ENCODE measurements around the gene DSCAML1.

Gene DSCAML1

DNA sequence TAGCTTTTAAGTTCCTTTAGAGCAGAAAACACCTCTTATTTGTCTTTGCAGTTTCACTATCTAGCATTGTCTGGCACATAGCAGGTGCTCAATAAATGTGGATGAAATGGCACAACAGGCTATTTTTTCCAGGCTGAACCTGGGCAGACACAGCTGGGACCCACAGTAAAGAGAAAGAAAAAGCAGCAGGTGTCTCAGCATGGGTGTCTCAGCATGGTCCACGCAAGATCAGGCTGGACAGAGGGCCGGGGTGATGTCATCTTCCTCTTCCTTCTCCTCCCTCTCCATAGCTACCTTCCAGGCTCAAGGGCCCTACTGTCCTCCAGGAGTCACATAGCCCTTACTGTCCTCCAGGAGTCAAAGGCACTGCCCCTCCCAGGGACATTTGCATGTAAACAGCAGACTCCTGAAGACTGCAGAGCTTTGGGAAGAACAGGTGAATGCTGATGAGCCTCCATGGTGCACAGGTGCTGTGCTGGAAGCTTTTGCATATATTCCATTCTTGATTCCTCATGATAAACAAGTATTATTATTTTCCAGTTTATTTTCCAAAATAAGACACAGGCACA is 65.2 kb downstream of the DSCAML1 start:
- no peak for DNase-seq

DNA sequence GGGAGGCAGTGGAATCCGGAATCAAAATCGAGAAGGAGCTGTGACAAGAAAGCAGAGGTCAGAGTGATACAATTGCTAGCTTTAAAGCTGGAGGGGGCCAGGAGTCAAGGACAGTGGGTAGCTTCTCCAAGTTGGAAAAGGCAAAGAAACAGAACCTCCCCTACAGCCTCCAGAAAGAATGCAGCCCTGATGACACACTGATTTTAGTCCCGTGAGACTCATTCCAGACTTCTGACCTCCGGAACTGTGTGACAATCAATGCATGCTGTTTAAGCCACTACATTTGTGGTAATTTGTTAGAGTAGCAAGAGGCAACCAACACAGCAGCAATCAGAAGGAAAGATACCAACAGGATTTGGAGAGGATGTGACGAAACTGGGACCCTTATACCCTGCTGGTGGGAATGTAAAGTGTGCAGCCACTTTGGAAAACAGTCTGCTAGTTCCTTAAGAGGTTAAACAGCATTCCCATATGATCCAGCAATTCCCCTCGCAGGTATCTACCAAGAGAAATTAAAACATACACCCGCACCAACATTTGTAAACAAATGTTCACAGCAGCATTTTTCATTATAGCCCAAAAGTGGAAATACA is 66.7 kb downstream of the DSCAML1 start:
- DNase-seq: no peak

GRCh38 chr11:117725048-117725734 is 71.8 kb downstream of the DSCAML1 start:
- peak in 13 of 58 donors; percentile 21 to 49 (median 38) for DNase-seq

DNA sequence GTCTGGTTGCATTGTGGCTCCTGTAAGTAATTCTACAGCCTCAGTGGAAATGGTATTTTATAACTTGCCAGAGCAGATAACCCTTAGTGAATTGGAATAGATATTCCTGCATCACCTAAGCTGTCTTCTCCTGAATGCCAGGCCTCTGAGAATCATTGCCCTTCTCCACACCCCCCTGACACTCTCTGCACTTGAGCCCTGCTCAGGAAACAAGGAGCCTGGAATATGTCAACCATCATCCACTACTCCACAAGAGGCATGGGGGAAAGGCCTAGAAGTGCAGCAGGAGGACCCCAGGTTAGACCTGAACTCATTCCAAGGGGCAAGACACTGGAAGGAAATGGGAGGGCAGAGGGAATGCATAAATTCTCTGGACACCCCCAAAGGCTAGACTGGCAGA is 72.4 kb downstream of the DSCAML1 start:
- DNase-seq: no peak

GRCh38 chr11:117724104-117724503 is 72.9 kb downstream of the DSCAML1 start:
- peak in 1 of 58 donors; percentile 27 for DNase-seq

DNA sequence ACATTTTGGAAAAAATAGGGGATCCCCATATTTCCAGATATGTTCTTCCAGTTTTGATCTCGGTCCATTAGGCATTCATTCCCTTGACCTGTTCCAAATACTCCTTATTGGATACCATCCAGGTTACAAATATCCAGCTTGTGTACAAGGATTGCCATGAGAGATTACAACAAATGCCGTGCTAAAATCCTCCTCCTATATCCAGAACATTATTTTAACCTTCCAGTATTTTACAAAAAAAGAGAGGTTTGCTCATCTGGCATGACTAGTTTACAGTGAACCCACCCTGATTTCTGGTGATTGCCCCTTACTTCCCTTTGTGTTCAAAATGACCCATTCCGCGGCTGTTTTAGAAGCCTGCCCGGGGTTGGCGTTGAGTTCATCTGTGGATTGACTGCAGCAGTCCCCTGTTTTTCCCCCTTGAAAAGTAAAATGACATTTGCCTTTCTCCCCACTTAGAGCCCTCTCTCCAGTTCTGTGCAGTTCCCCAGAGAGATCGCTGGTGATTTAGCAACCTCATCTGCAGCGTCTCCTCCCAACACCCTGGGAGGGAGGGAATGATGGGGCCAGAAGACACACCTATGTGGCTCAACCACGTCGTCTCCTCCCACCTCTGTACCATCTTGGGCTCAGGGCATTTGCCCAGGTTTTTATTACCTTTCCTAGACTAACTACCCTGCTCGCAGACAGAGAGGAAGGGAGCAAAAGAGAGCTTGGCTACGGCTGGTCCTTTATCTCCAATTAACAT is 73.6 kb downstream of the DSCAML1 start:
- no peak for DNase-seq

DNA sequence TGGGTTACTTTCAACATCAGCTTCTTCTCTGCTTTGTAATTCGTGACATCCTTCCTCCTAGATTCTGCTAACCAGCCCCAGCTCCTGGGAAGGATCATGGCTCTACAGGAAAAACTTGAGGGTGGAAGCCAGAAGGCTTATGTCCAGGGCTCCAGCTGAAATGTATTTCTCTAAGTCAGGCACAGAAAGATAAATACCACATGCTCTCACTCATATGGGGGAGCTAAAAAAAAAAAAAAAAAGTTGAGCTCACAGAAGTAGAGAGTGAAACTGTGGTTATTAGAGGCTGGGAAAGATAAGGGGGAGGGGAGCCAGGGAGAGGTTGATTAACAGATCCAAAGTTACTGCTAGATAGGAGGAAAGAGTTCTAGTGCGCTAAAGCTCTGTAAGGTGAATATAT is 74.9 kb downstream of the DSCAML1 start:
- DNase-seq: no peak

- peak in 5 of 58 donors; percentile 21 to 67 (median 51) for DNase-seq
Observed at GRCh38 chr11:117720061-117720511, 76.9 kb downstream of the DSCAML1 start.

GRCh38 chr11:117719480-117719879 is 77.5 kb downstream of the DSCAML1 start:
- no peak for DNase-seq

GRCh38 chr11:117717485-117718314 is 79.3 kb downstream of the DSCAML1 start:
- peak in 51 of 58 donors; percentile 19 to 93 (median 78) for DNase-seq

DNA sequence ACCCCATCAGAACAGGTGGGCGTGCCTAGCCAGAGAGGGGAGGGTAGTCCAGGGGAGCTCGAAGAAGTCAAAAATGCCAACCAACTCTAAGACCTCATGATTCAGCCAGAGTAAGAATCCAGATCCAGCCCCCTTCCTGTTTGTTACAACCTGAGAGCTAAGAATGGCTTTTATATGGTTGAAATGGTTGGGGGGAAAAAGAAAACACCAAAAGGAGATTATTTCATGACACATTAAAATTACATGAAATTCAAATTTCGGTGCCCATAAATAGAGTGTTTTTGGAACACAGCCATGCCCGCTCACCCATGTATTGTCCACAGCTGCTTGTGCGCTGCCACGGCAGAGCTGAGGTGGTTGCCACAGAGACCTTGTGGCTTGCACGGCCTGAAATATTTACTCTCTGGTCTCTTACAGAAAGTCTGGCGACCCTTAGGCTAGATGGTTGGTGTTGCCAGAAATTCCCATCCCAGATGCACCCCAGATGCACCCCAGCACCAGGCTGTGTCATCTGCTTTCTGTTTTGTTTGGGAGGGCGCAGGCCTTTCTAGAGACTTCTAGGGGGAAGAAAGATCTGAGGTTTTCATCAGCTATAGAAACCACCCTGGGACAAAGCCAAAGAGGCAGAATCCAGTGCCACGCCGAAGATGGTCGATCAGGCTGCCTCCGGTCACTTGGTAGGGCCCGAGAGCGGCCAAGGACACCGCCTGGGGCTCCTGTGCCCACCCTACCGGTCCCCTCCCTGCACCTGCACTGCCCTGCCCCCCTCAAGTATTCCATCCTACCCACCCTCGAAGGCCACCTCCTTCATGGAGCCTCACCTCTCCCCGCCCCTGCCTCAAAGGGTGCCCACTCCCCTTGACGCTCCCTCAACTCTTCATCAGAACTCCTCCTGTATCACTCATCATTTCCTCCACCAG is 80.2 kb downstream of the DSCAML1 start:
- DNase-seq: peak in 5 of 58 donors; percentile 23 to 57 (median 46)

- peak in 5 of 58 donors; percentile 16 to 55 (median 31) for DNase-seq
Observed at GRCh38 chr11:117715801-117716200, 81.2 kb downstream of the DSCAML1 start.

DNA sequence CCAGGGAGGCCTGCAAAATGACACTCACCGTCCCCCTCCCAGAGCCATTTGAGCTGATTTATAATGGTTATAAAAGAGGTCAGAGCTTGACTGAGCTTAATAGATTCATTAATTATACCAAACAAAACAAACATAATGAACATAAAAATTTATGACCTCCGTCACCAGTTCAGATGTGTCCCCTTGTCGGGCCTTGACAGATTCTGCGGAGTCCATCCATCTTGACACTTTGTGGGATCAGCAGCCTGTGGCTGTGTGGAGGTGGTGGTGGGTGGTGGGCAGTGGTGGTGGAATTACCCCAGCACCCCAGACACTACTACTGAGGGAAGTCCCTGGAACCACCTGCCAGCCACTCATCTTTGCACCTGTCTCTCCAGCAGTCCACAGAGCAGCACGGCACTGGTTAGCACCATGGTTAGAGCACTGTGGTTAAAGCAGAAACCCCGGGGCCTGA is 83.5 kb downstream of the DSCAML1 start:
- no peak for DNase-seq

- DNase-seq: no peak
Observed at GRCh38 chr11:117712530-117712929, 84.5 kb downstream of the DSCAML1 start.

GRCh38 chr11:117711331-117711730 is 85.7 kb downstream of the DSCAML1 start:
- no peak for DNase-seq

GRCh38 chr11:117710211-117710610 is 86.8 kb downstream of the DSCAML1 start:
- DNase-seq: peak in 3 of 58 donors; percentile 13 to 35 (median 29)

DNA sequence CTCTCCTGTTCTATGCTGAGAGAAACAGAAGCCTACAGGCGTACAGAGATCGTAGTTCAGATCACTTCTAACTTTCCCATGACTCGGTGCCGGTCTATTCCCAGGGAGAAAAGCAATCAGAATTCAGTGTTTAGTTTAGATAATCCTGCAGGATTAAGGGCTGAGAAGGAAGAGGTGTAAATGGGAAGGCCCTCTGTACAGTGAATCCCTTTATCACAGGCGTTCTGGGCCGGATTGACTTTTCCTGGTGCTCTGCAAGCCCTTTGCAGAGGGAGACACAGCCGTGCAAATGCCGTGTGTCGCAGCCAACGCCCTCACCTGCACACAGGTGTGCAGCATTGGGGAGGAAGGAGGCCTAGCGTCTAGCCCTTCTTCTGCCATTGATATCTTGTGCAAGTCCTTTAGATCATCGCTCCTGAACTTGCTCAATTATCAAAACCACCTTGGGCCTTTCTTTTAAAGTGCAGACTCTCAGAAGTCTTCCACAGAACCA is 90.6 kb downstream of the DSCAML1 start:
- DNase-seq: no peak

DNA sequence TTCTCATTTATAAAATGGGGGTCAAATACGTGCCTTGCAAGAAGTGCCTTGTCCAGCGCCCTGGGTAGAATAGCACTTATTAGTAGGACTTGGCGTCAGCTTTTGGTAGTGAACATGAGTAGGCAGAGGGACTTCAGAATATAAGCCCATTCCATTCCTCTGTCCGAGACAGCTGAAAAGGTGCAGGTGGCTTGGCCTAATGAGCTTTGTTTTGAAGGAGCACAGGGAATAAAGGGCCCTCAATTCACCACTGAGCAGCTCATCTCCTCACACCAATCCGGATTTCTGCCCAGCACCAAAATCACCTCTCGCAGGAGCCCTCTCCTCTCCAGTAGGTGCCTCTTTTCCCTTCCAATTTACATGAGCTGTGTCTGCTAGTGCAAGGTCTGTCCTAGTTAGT is 91.2 kb downstream of the DSCAML1 start:
- no peak for DNase-seq

- peak in 13 of 58 donors; percentile 16 to 56 (median 44) for DNase-seq
Observed at GRCh38 chr11:117704395-117705100, 92.5 kb downstream of the DSCAML1 start.

All from anterior cingulate cortex (tissue), 58 donors.